GM19025 (cell line): ENCODE measurements around the gene ACAP2.

Source experiments
- ATAC-seq: cut with Tn5 transposase; IDR thresholded peaks from one replicate; pipeline ENCODE4 v1.9.1; 2021; ENCODE audit warnings: mild to moderate bottlenecking, low read depth, moderate library complexity; ENCODE audit not compliant: unreplicated experiment

The ACAP2 gene

DNA sequence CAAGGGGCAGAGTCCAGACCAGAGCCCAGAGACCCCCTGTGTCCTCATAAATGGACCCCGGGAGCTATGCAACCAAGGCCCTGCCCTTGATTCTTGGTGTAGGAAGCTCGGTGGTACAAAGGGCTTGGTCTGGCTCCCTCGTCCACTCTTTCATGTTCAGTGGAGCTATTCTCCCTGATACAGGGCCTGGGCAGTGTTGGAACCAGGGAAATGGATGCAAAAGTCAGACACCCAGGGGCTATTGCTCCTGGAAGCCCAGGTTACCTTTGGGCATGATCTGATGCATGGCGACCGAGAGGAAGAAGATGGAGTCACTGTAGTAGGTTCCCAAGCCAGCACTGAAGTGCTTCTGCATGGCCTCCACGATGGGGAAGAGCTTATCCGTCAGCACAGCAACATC is 216.4 kb downstream of the ACAP2 start:
- ATAC-seq, result no peak

DNA sequence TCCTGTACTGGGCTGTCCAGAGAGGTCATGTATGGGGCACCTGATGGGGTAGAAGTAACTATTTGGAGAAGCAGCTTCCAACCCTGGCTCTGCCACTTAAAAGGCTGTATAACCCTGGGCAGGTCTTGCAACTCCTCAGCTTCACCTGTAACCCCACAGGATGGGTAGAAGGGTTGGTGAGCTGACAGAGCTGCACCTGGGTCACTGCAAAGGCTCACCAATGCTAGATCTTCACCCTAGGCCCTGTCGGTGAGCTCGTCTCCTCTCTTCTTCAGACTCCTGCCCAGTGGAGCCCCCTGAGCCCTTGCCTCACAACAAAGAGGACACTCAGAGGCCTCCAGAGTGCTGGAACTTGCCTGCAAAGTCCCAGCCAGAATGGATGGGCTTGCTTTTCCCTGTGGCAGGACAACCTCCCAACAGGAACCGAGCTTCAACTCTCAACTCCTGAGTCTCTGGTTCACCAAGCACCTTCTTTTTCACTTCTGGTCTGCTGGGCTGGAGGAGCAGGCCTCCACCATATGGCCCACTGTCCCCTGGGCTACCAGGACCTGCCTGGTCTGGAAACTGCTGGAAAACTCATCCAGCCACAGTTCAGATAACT is 217.7 kb downstream of the ACAP2 start:
- ATAC-seq, result no peak
